ENCODE results near the gene SELENON. TPM values are rescaled to one million over a fixed set of nuclear protein-coding genes. Genes with fewer than 3 reads are reported as not detected.

The SELENON gene
- total and polyA plus RNA-seq, 2 of the 13 experiments (the other 11 are each of a cell fraction or from before 2014, with no cell fraction given): 3.8 to 8.0 TPM

- TF ChIP-seq SYNCRIP (IDR thresholded peaks at IDR 0.05; ENCODE audit: insufficient read depth, low read depth, low read length) (no peak), NCOA5 (CRISPR knock-in tag; IDR thresholded peaks at IDR 0.05) (no peak), ZNF329 (CRISPR knock-in tag; IDR thresholded peaks at IDR 0.05; ENCODE audit: low read depth) (no peak), ZBTB10 (CRISPR knock-in tag; IDR thresholded peaks at IDR 0.05; ENCODE audit: borderline replicate concordance) (no peak), REL (CRISPR knock-in tag; conservative IDR thresholded peaks at IDR 0.05) (no peak), ERF (CRISPR knock-in tag; IDR thresholded peaks at IDR 0.05) (no peak), IRF1 (CRISPR knock-in tag; IDR thresholded peaks at IDR 0.05; ENCODE audit: low read depth) (no peak), ZSCAN9 (CRISPR knock-in tag; IDR thresholded peaks at IDR 0.05; ENCODE audit: borderline replicate concordance) (no peak), NAIF1 (CRISPR knock-in tag; IDR thresholded peaks at IDR 0.05; ENCODE audit: borderline replicate concordance) (no peak), BORCS8-MEF2B (CRISPR knock-in tag; IDR thresholded peaks at IDR 0.05) (peak; percentile 39; the same call in 1 of the 2 replicates), IKZF1 (IDR thresholded peaks at IDR 0.05) (no peak), STAG1 (CRISPR knock-in tag; IDR thresholded peaks at IDR 0.05) (peak; percentile 94), ZBTB49 (CRISPR knock-in tag; IDR thresholded peaks at IDR 0.05; ENCODE audit: borderline replicate concordance) (no peak), ZNF138 (CRISPR knock-in tag; IDR thresholded peaks at IDR 0.05; ENCODE audit: low read depth) (no peak), ZNF264 (CRISPR knock-in tag; IDR thresholded peaks at IDR 0.05) (no peak), ZSCAN30 (CRISPR knock-in tag; IDR thresholded peaks at IDR 0.05) (0 out of 2 replicates have a peak, but pooled peaks have one; percentile 40), ARID4A (CRISPR knock-in tag; IDR thresholded peaks at IDR 0.05; ENCODE audit: borderline replicate concordance) (peak; percentile 30; the same call in 1 of the 2 replicates), ZSCAN12 (CRISPR knock-in tag; IDR thresholded peaks at IDR 0.05) (no peak), LCORL (IDR thresholded peaks at IDR 0.05) (no peak), LCORL (CRISPR knock-in tag; IDR thresholded peaks at IDR 0.05) (no peak)
These were observed 10.6 kb downstream of the SELENON start (continued) for GRCh38 chr1:25810341-25811299.
